ENCODE data around the gene FAM193B.

DNA sequence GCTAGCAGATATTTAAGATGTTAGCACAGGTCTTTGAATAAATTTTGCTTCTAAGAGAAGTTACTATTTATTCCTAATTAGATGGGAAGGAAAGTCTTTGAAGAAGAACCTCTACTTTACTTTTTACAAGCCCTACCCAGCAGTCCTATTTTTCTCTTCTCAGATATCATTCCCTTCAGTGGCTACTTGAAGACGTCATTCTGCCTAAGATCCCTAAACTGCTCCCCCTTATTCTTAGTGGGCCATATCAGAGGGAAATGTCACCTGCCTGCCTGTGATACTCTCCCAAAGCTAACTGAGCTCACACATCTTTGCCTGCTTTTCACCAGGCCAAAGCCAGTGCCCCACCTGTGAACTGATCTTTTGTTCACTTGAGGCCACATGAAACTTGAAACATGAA lies 21.1 kb upstream of the FAM193B start:
- TF ChIP-seq RARB (CRISPR knock-in tag; IDR thresholded peaks at IDR 0.05) (no peak), ISL1 (CRISPR knock-in tag; IDR thresholded peaks at IDR 0.05) (no peak), ZC3H10 (CRISPR knock-in tag; IDR thresholded peaks at IDR 0.05) (no peak), ZFP30 (CRISPR knock-in tag; IDR thresholded peaks at IDR 0.05) (no peak), ZNF70 (CRISPR knock-in tag; IDR thresholded peaks at IDR 0.05) (no peak), ZNF565 (CRISPR knock-in tag; conservative IDR thresholded peaks at IDR 0.05; ENCODE audit: low read depth) (no peak), ESRRG (CRISPR knock-in tag; IDR thresholded peaks at IDR 0.05) (no peak)
